ENCODE data around the gene SLC4A1. TPM values are rescaled to one million over a fixed set of nuclear protein-coding genes. Genes with fewer than 3 reads are reported as not detected.

SLC4A1 gene
- total RNA-seq = not detected in 2 replicates

GRCh38 chr17:44267818-44268490 lies at the start of gene SLC4A1:
Gene SLC4A1 (minus strand): TSS chr17:44268135. CDS start chr17:44262866, 5,269 bp downstream.

GRCh38 chr17:44308320-44308818 lies 40.4 kb upstream of the SLC4A1 start, which contains the start of gene RUNDC3A:
Gene RUNDC3A (plus strand): TSS chr17:44308601. CDS start chr17:44308833, 232 bp downstream.

GRCh38 chr17:44219616-44220212 lies 48.2 kb downstream of the SLC4A1 start, which contains the start of gene UBTF:
Gene UBTF (minus strand): TSS chr17:44219675. CDS start chr17:44218229, 1,446 bp downstream.

GRCh38 chr17:44199553-44200477 lies 68.1 kb downstream of the SLC4A1 start, which contains the start of gene ATXN7L3:
Gene ATXN7L3 (minus strand): TSS chr17:44199884. CDS start chr17:44198070, 1,814 bp downstream.

Other genes starting within 250 kb of the SLC4A1 start
- gene LSM12, start 201.5 kb downstream of the SLC4A1 start, total RNA-seq = 44.4 and 59.3 TPM in 2 replicates
- gene G6PC3, start 197.4 kb downstream of the SLC4A1 start, total RNA-seq = 67.0 and 73.0 TPM in 2 replicates
- gene HDAC5, start 144.5 kb downstream of the SLC4A1 start, total RNA-seq = 21.3 and 61.7 TPM in 2 replicates
- 1.9 and 12.2 TPM in 2 replicates for gene HROB, start 126.2 kb downstream of the SLC4A1 start, total RNA-seq
- 0.51 TPM in 1 of 2 replicates, not detected in the other for gene ASB16, start 97.4 kb downstream of the SLC4A1 start, total RNA-seq
- gene TMUB2, start 81.2 kb downstream of the SLC4A1 start, total RNA-seq = 25.1 and 35.2 TPM in 2 replicates
- 41.6 and 49.2 TPM in 2 replicates for gene ATXN7L3, start 68.3 kb downstream of the SLC4A1 start, total RNA-seq
- 38.6 and 45.1 TPM in 2 replicates for gene UBTF, start 48.5 kb downstream of the SLC4A1 start, total RNA-seq
- 2.3 TPM in 1 of 2 replicates, not detected in the other for gene RUNDC3A, start 40.5 kb upstream of the SLC4A1 start, total RNA-seq
- 135 and 149 TPM in 2 replicates for gene SLC25A39, start 56.7 kb upstream of the SLC4A1 start, total RNA-seq
- gene GRN, start 77.2 kb upstream of the SLC4A1 start, total RNA-seq = 305 and 1,188 TPM in 2 replicates
- 11.4 and 17.0 TPM in 2 replicates for gene FAM171A2, start 95.7 kb upstream of the SLC4A1 start, total RNA-seq
- gene ITGA2B, start 121.5 kb upstream of the SLC4A1 start, total RNA-seq = 0.13 and 0.16 TPM in 2 replicates
- 13.0 and 18.6 TPM in 2 replicates for gene GPATCH8, start 235.3 kb upstream of the SLC4A1 start, total RNA-seq

Data from mesangial cell (primary cell).